C4-2B (cell line): ENCODE results near the gene LARGE1.

Experiments used
- H3K27ac ChIP-seq: fragments of 450-650 bp; 2 replicates; pipeline ENCODE4 v1.5.1; 2017
- ZFX ChIP-seq: fragments of 450-650 bp; IDR thresholded peaks from 2 replicates; pipeline ENCODE4 v1.6.1; 2017
- TF ChIP-seq, protein P1 (sequence below): fragments of 450-650 bp; conservative IDR thresholded peaks from 2 replicates; pipeline ENCODE4 v1.5.1; 2017; ENCODE audit warnings: mild to moderate bottlenecking

Gene LARGE1

GRCh38 chr22:33688903-33689302 lies 231.4 kb downstream of the LARGE1 start:
- TF ChIP-seq ZFX, result no peak
- TF ChIP-seq, protein P1, sequence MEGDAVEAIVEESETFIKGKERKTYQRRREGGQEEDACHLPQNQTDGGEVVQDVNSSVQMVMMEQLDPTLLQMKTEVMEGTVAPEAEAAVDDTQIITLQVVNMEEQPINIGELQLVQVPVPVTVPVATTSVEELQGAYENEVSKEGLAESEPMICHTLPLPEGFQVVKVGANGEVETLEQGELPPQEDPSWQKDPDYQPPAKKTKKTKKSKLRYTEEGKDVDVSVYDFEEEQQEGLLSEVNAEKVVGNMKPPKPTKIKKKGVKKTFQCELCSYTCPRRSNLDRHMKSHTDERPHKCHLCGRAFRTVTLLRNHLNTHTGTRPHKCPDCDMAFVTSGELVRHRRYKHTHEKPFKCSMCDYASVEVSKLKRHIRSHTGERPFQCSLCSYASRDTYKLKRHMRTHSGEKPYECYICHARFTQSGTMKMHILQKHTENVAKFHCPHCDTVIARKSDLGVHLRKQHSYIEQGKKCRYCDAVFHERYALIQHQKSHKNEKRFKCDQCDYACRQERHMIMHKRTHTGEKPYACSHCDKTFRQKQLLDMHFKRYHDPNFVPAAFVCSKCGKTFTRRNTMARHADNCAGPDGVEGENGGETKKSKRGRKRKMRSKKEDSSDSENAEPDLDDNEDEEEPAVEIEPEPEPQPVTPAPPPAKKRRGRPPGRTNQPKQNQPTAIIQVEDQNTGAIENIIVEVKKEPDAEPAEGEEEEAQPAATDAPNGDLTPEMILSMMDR, result no peak
- H3K27ac ChIP-seq, result no peak overlapping the region

- H3K27ac ChIP-seq, result no peak overlapping the region
- TF ChIP-seq ZFX, result no peak
These were observed 232.8 kb downstream of the LARGE1 start for GRCh38 chr22:33687464-33687863.

- no peak overlapping the region for H3K27ac ChIP-seq
- TF ChIP-seq ZFX, result no peak
- TF ChIP-seq, protein P1, result no peak
These were observed 236.2 kb downstream of the LARGE1 start for GRCh38 chr22:33684087-33684486.

GRCh38 chr22:33682927-33683326 lies 237.3 kb downstream of the LARGE1 start:
- H3K27ac ChIP-seq, result no peak overlapping the region
- TF ChIP-seq ZFX, result no peak
- TF ChIP-seq, protein P1, result no peak

DNA sequence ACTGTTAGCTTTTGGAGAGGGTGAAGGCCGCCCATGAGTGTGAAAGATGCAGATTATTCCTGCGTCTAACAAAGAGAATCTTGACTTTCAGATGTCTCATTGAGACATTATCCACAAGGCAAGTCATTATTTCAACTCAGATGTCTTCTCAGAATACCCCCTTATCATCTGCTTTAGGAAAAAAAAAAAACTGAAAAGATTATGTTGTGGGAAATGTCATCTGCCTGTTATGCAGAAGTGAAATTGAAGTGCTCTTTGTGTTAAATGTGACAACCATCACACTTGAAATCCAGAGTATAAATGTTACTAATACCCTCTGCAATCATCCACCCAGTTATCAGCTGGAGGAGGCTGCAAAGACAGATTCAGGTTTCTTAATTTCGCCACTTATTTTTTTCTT lies 239.6 kb downstream of the LARGE1 start:
- H3K27ac ChIP-seq, result no peak overlapping the region
- TF ChIP-seq, protein P1, result no peak
- TF ChIP-seq ZFX, result no peak

- TF ChIP-seq, protein P1, result no peak
- no peak for TF ChIP-seq ZFX
- H3K27ac ChIP-seq, result no peak overlapping the region
These were observed 241.8 kb downstream of the LARGE1 start for GRCh38 chr22:33678523-33678922.

- H3K27ac ChIP-seq, result no peak overlapping the region
- no peak for TF ChIP-seq ZFX
- TF ChIP-seq, protein P1, result no peak
These were observed 242.7 kb downstream of the LARGE1 start for GRCh38 chr22:33677536-33677935.

- no peak overlapping the region for H3K27ac ChIP-seq
- no peak for TF ChIP-seq ZFX
- TF ChIP-seq, protein P1, result no peak
These were observed 245.9 kb downstream of the LARGE1 start for GRCh38 chr22:33674357-33674756.
